ENCODE data around the gene TNNI3.
"Not testable (repeated sequence)": the region's sequence is repeated elsewhere in the genome, so short reads cannot be mapped to it uniquely, and the experiment has no call there.

Gene TNNI3

DNA sequence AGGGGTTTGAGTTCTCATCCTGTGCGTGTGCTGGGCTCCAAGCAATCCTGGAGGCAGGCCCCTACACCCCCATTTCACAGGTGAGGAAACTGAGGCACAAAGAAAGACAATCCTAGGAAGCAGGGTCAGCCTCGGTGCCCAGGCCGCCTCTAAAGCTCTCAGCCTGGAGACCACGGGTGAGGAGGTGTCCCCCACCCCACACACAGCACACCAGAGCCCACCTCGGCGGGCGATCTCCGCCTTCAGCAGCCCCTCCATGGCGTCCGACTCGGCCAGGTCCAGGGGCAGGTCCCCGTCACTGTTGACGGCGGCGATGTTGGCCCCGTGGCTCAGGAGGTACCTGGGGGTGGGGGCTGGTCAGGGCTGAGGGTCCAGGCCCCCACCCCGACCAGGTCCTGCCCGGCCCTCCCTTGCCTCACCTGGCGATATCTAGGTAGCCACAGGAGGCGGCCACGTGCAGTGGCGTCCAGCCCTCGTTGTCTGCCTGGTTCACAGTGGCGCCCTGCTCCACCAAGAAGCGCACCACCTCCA, 45.2 kb downstream of the TNNI3 start:
- no peak for DNase-seq

DNA sequence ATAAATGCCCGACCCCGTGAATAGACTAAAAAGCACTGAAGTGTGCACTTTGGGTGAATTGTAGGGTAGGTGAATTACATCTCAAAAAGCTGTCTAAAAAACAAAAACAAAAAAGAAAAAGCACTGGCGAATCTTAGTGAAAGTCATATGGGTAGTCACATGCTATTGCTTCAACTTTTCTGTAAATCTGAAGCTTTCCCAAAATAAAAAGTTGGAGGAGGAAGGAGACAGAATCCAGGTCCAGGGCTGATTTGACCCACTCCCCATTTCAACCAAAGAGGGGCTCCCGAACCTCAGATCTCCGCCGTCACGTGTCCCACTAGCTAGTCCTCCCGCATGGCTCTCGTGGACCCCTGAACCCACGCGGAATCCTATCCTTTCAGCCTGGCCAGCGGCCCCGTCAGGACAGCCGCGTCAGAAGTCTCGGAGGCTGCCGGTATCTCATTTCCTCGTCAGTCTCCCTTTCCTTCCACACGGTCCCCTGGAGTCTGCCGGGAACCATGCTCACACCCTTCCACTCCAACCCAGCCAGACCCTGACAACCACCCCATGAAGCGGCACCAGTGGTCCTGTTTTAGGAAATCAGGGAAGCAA, 46.2 kb downstream of the TNNI3 start:
- DNase-seq = no peak

DNA sequence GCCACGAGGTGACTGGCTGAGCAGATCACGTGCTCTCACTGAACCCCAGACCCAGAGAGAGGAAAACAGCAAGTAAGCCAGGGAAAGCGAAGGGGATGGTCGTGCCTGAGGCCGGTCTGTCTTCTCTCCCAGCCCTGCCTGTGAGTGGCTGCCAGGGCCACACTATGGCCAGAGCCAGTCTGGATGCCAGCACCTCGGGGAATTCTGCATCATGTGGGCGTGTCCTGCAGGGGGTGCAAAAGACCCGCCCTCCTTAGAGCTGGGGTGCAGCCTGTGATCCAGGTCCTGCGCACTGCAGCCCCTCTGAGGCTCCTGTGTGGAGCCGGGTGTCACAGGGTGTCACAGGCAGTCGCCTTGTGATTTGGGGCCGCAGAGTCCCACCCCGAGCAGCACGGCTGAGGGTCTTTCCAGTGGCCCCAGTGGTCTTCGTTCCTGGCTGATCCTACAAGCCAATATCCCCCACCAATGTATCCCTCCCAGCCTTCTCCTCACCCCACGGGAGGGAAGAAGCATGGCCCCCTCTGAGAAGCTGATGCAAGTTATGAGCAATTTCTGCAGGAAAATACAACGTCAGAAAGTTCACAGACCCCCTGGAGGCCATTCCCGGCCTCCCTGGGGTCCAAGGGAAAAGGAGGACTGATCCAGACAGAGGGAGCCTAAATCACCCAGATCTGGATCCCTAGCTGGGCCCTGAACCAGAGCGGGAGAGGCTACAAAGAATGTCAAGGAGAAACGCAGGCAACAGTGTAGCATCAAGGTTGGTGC, 47.8 kb downstream of the TNNI3 start:
- no peak for DNase-seq

DNA sequence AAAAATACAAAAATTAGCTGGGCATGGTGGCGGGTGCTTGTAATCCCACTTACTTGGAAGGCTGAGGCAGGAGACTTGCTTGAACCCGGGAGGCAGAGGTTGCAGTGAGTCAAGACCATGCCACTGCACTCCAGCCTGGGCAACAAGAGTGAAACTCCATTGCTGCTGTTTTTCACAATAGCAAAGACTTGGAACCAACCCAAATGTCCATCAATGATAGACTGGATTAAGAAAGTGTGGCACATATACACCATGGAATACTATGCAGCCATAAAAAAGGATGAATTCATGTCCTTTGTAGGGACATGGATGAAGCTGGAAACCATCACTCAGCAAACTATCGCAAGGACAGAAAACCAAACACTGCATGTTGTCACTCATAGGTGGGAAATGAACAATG, 50.3 kb downstream of the TNNI3 start:
- DNase-seq = not testable (repeated sequence)

DNA sequence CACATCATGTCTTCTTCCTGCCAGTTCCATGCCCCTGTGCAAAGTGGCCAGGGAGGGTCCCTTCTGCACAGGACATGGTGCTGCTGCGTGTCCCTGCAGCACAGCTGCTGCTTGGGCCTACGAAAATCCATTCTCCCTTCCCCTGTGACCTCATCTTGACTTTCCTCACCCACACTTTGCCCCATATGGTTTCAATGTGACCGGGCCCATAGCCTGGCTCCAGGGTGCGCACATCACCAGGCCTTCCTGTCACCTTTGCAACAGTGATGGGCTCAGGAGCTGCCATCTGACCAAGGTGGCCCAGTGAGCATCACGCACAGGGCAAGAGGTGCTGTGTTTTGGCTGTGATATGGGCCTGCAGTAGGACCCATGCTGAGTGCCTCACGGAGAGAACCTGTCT, 50.9 kb downstream of the TNNI3 start:
- no peak for DNase-seq

DNA sequence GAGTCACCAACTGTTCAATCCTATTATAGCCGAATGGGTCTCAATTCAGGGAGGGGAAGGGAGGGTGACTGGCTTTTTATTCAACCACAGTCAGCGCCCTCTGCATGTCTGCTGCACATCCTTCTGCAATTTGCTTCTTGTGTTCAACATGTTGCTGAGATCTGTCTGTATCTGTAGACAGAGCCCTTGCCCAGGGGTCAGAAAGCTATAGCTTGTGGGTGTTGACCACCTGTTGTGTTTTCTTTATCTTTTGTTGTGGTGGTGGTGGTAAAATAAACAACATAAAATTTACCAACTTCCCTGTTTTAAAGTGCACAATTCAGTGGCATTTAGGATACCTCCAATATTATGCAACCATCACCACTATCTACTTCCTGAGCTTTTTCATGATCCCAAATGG, 52.3 kb downstream of the TNNI3 start:
- no peak for DNase-seq

DNA sequence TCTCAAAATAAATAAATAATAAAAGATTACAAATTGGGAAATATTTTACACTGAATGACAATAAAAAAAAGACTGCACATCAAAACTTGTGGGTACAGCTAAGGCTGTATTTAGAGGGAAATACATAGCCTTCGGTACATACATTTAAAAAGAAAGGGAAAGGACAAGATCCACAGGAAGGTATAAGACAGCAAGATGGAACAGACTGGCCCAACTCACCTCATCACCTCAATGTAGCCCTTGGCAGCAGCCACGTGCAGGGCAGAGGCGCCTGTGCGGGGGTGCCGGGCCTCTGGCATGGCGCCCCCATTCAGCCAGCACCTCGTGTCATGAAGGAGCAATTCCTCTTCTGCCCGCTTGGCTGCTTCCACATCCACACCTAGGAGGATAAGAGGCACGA, 54.3 kb downstream of the TNNI3 start:
- no peak for DNase-seq

Data from SHP77 (cell line).